ENCODE results near the gene ANXA6. TPM values are rescaled to one million over a fixed set of nuclear protein-coding genes. Genes with fewer than 3 reads are reported as not detected.

ANXA6 gene
- polyA plus RNA-seq, 1 donor (not counting 4 experiments of a cell fraction or from before 2014, with no cell fraction given): 37.0 TPM

GRCh38 chr5:151081431-151082281 lies 75.9 kb downstream of the ANXA6 start:
- H3K4me3 ChIP-seq (ENCODE audit: control insufficient read depth in 2 of 3, extremely low read depth in 1 of 3, insufficient read depth in 2 of 3, low read depth in 1 of 3, low read length in 3 of 3): peak overlapping the region; percentile 80 to 91 (median 85)
- no peak overlapping the region for H2AFZ ChIP-seq (ENCODE audit: control insufficient read depth, low read length)
- H3K4me1 ChIP-seq (ENCODE audit: control insufficient read depth, extremely low read depth, insufficient read depth, low read length): peaks cover 74% of the 10 kb centered on the region
- no peaks in the 10 kb centered on the region for H4K20me1 ChIP-seq (ENCODE audit: control insufficient read depth, extremely low read depth, insufficient read depth, low read length)
- H3K36me3 ChIP-seq (ENCODE audit: control insufficient read depth in 2 of 2, extremely low read depth in 1 of 2, insufficient read depth in 2 of 2, low read length in 2 of 2): peaks cover 11 to 15% of the 10 kb centered on the region in 2 experiments
- peak overlapping the region; percentile 97 for H3K4me2 ChIP-seq (ENCODE audit: control insufficient read depth, extremely low read depth, insufficient read depth, low read depth, low read length)
- peak overlapping the region; percentile 99 for H3K27ac ChIP-seq (ENCODE audit: control insufficient read depth, insufficient read depth, low read length)
- H3K9me3 ChIP-seq (ENCODE audit: control insufficient read depth, low read depth, low read length): no peaks in the 10 kb centered on the region
- H3K9ac ChIP-seq (ENCODE audit: control insufficient read depth, extremely low read depth, insufficient read depth, low read length): peak overlapping the region; percentile 100
- FAIRE-seq: no peak
- TF ChIP-seq CTCF (optimal IDR thresholded peaks at IDR 0.05 in 1 of 3, IDR thresholded peaks at IDR 0.05 in 1 of 3, conservative IDR thresholded peaks at IDR 0.05 in 1 of 3; ENCODE audit: extremely low read depth in 1 of 3, insufficient read depth in 2 of 3, low read length in 3 of 3): no peak
- TF ChIP-seq EZH2 (IDR thresholded peaks at IDR 0.05; ENCODE audit: low read length): no peak
- peaks cover 2% of the 10 kb centered on the region for H3K9me1 ChIP-seq (ENCODE audit: control insufficient read depth, extremely low read depth, insufficient read depth, low read length)
- no peaks in the 10 kb centered on the region for H3K27me3 ChIP-seq (ENCODE audit: control insufficient read depth, extremely low read depth, insufficient read depth, low read length)
- DNase-seq (ENCODE audit: low read depth, low spot score): no peak
- peaks cover 59% of the 10 kb centered on the region for H3K79me2 ChIP-seq (ENCODE audit: control insufficient read depth, insufficient read depth, low read length)
- dilution Hi-C loops (cut with MboI; ENCODE audit: extremely low pct_ligation_motif_present, low sequenced_read_pairs): no loop called here

GRCh38 chr5:151080613-151081430 lies 76.8 kb downstream of the ANXA6 start, which contains the start of gene TNIP1:
Gene TNIP1, minus strand, starts transcription at chr5:151081034. Its CDS starts 15,939 bp downstream, at chr5:151065095.
- TF ChIP-seq CTCF (optimal IDR thresholded peaks at IDR 0.05 in 1 of 3, IDR thresholded peaks at IDR 0.05 in 1 of 3, conservative IDR thresholded peaks at IDR 0.05 in 1 of 3; ENCODE audit: extremely low read depth in 1 of 3, insufficient read depth in 2 of 3, low read length in 3 of 3) (peak in 1 of 3 experiments; percentile 6), EZH2 (IDR thresholded peaks at IDR 0.05; ENCODE audit: low read length) (no peak)
- H3K9ac ChIP-seq (ENCODE audit: control insufficient read depth, extremely low read depth, insufficient read depth, low read length): peak within 1 kb of the TSS; percentile 100

More at GRCh38 chr5:151080613-151081430, 76.8 kb downstream of the ANXA6 start, which contains the start of gene TNIP1:
- Histone ChIP-seq H3K4me3 (ENCODE audit: control insufficient read depth in 2 of 3, extremely low read depth in 1 of 3, insufficient read depth in 2 of 3, low read depth in 1 of 3, low read length in 3 of 3) (peak within 1 kb of the TSS; percentile 80 to 91 (median 85)), H3K4me2 (ENCODE audit: control insufficient read depth, extremely low read depth, insufficient read depth, low read depth, low read length) (peak within 1 kb of the TSS; percentile 97), H2AFZ (ENCODE audit: control insufficient read depth, low read length) (no peak within 1 kb of the TSS), H3K27ac (ENCODE audit: control insufficient read depth, insufficient read depth, low read length) (peak within 1 kb of the TSS; percentile 99), H3K4me1 (ENCODE audit: control insufficient read depth, extremely low read depth, insufficient read depth, low read length) (peaks cover 74% of the 10 kb centered on the region), H3K36me3 (ENCODE audit: control insufficient read depth in 2 of 2, extremely low read depth in 1 of 2, insufficient read depth in 2 of 2, low read length in 2 of 2) (peaks cover 11 to 15% of the 10 kb centered on the region in 2 experiments), H3K9me3 (ENCODE audit: control insufficient read depth, low read depth, low read length) (no peaks in the 10 kb centered on the region), H3K79me2 (ENCODE audit: control insufficient read depth, insufficient read depth, low read length) (peaks cover 59% of the 10 kb centered on the region), H3K9me1 (ENCODE audit: control insufficient read depth, extremely low read depth, insufficient read depth, low read length) (peaks cover 2% of the 10 kb centered on the region), H4K20me1 (ENCODE audit: control insufficient read depth, extremely low read depth, insufficient read depth, low read length) (no peaks in the 10 kb centered on the region), H3K27me3 (ENCODE audit: control insufficient read depth, extremely low read depth, insufficient read depth, low read length) (no peaks in the 10 kb centered on the region)
- FAIRE-seq (no peak), DNase-seq (ENCODE audit: low read depth, low spot score) (no peak)
- dilution Hi-C loops (cut with MboI; ENCODE audit: extremely low pct_ligation_motif_present, low sequenced_read_pairs): no loop called here
